Parathyroid adenoma (tissue), 2 donors: ENCODE measurements around the gene GPANK1.

Experiments used
- H2AFZ ChIP-seq: fragments of 300-600 bp; sonication (generic); one replicate; pipeline ENCODE4 v1.7.0; 2017; ENCODE audit warnings: antibody characterized with exemption, mild to moderate bottlenecking
- H3K27ac ChIP-seq: fragments of 300-600 bp; sonication (generic); one replicate; pipeline ENCODE4 v1.7.0; 2017
- H3K27me3 ChIP-seq: fragments of 300-600 bp; sonication (generic); one replicate; pipeline ENCODE4 v1.7.0; 2017; ENCODE audit warnings: low read length; ENCODE audit not compliant: control insufficient read depth, insufficient read depth
- H3K36me3 ChIP-seq: fragments of 300-600 bp; sonication (generic); one replicate; pipeline ENCODE4 v1.7.0; 2017; ENCODE audit warnings: low read length; ENCODE audit not compliant: control insufficient read depth, insufficient read depth
- H3K4me1 ChIP-seq: fragments of 300-600 bp; sonication (generic); one replicate; pipeline ENCODE4 v1.7.0; 2017; ENCODE audit warnings: control low read depth
- H3K4me2 ChIP-seq: fragments of 300-600 bp; sonication (generic); one replicate; pipeline ENCODE4 v1.7.0; 2017; ENCODE audit warnings: low read length
- H3K4me3 ChIP-seq: fragments of 300-600 bp; sonication (generic); one replicate; pipeline ENCODE4 v1.7.0; 2017; ENCODE audit warnings: low read depth, low read length
- H3K79me2 ChIP-seq: fragments of 300-600 bp; sonication (generic); one replicate; pipeline ENCODE4 v1.7.0; 2017; ENCODE audit warnings: control low read depth
- H3K9ac ChIP-seq: fragments of 300-600 bp; sonication (generic); one replicate; pipeline ENCODE4 v1.7.0; 2017; ENCODE audit warnings: mild to moderate bottlenecking
- H3K9me3 ChIP-seq: fragments of 300-600 bp; sonication (generic); one replicate; pipeline ENCODE4 v1.7.0; 2017; ENCODE audit warnings: low read length; ENCODE audit not compliant: control insufficient read depth
- CTCF ChIP-seq: fragments of 300-600 bp; sonication (generic); IDR thresholded peaks from one replicate; pipeline ENCODE4 v1.7.0; 2017; ENCODE audit warnings: antibody characterized with exemption, mild to moderate bottlenecking
- donor health status: primary hyperparathyroidism.

GPANK1 gene

GRCh38 chr6:31692353-31692752 is 27.6 kb upstream of the GPANK1 start:
- H3K79me2 ChIP-seq: no peaks in the 10 kb centered on the region
- no peak overlapping the region for H3K9ac ChIP-seq
- H3K4me3 ChIP-seq: no peak overlapping the region
- no peaks in the 10 kb centered on the region for H3K4me1 ChIP-seq
- no peak overlapping the region for H3K4me2 ChIP-seq
- H2AFZ ChIP-seq: no peak overlapping the region
- no peak overlapping the region for H3K27ac ChIP-seq
- no peak for TF ChIP-seq CTCF
- H3K36me3 ChIP-seq: no peaks in the 10 kb centered on the region
- no peaks in the 10 kb centered on the region for H3K9me3 ChIP-seq
- no peaks in the 10 kb centered on the region for H3K27me3 ChIP-seq

- Histone ChIP-seq H3K4me1 (no peaks in the 10 kb centered on the region), H3K27ac (no peak overlapping the region), H2AFZ (no peak overlapping the region), H3K27me3 (no peaks in the 10 kb centered on the region), H3K36me3 (no peaks in the 10 kb centered on the region), H3K4me3 (no peak overlapping the region), H3K9ac (no peak overlapping the region), H3K9me3 (no peaks in the 10 kb centered on the region), H3K79me2 (no peaks in the 10 kb centered on the region), H3K4me2 (no peak overlapping the region)
- TF ChIP-seq CTCF: no peak
Observed at GRCh38 chr6:31691564-31692108, 26.8 kb upstream of the GPANK1 start.

- Histone ChIP-seq H3K79me2 (no peaks in the 10 kb centered on the region), H3K36me3 (no peaks in the 10 kb centered on the region), H2AFZ (no peak overlapping the region), H3K4me3 (no peak overlapping the region), H3K27ac (no peak overlapping the region), H3K4me1 (no peaks in the 10 kb centered on the region), H3K9me3 (no peaks in the 10 kb centered on the region), H3K4me2 (no peak overlapping the region), H3K9ac (no peak overlapping the region), H3K27me3 (no peaks in the 10 kb centered on the region)
- no peak for TF ChIP-seq CTCF
Observed at GRCh38 chr6:31691078-31691463, 26.3 kb upstream of the GPANK1 start.

GRCh38 chr6:31690231-31691077 is 25.7 kb upstream of the GPANK1 start:
- H3K9ac ChIP-seq: no peak overlapping the region
- no peaks in the 10 kb centered on the region for H3K4me1 ChIP-seq
- H3K27ac ChIP-seq: no peak overlapping the region
- no peaks in the 10 kb centered on the region for H3K27me3 ChIP-seq
- no peaks in the 10 kb centered on the region for H3K9me3 ChIP-seq
- no peak overlapping the region for H3K4me3 ChIP-seq
- no peaks in the 10 kb centered on the region for H3K36me3 ChIP-seq
- TF ChIP-seq CTCF: no peak
- no peak overlapping the region for H2AFZ ChIP-seq
- H3K79me2 ChIP-seq: no peaks in the 10 kb centered on the region
- H3K4me2 ChIP-seq: no peak overlapping the region
